ENCODE data around the gene HBM. TPM values are rescaled to one million over a fixed set of nuclear protein-coding genes. Genes with fewer than 3 reads are reported as not detected.

The HBM gene
- total RNA-seq, 1 donor from 2014 or later = not detected

- FAIRE-seq = no peak
- DNase-seq (ENCODE audit: low read depth) = no peak
- no peak overlapping the region for H3K4me3 ChIP-seq (ENCODE audit: low read depth, low read length)
- H3K27me3 ChIP-seq (ENCODE audit: control insufficient read depth, insufficient read depth, low read length) = no peaks in the 10 kb centered on the region
- no peak for TF ChIP-seq CTCF (IDR thresholded peaks at IDR 0.05; ENCODE audit: insufficient read depth, low read length, severe bottlenecking)
- H3K36me3 ChIP-seq (ENCODE audit: control insufficient read depth, insufficient read depth, low read length) = peaks cover 3% of the 10 kb centered on the region
Measured at GRCh38 chr16:130533-131173, 35.1 kb upstream of the HBM start.

GRCh38 chr16:132120-132519 lies 33.7 kb upstream of the HBM start:
- FAIRE-seq = no peak
- TF ChIP-seq CTCF (IDR thresholded peaks at IDR 0.05; ENCODE audit: insufficient read depth, low read length, severe bottlenecking) = no peak
- Histone ChIP-seq H3K27me3 (ENCODE audit: control insufficient read depth, insufficient read depth, low read length) (no peaks in the 10 kb centered on the region), H3K4me3 (ENCODE audit: low read depth, low read length) (no peak overlapping the region), H3K36me3 (ENCODE audit: control insufficient read depth, insufficient read depth, low read length) (peaks cover 3% of the 10 kb centered on the region)
- DNase-seq (ENCODE audit: low read depth) = no peak

GRCh38 chr16:133716-134115 lies 32.1 kb upstream of the HBM start:
- no peak overlapping the region for H3K4me3 ChIP-seq (ENCODE audit: low read depth, low read length)
- peaks cover 4% of the 10 kb centered on the region for H3K36me3 ChIP-seq (ENCODE audit: control insufficient read depth, insufficient read depth, low read length)
- no peaks in the 10 kb centered on the region for H3K27me3 ChIP-seq (ENCODE audit: control insufficient read depth, insufficient read depth, low read length)
- FAIRE-seq = no peak
- DNase-seq (ENCODE audit: low read depth) = no peak
- no peak for TF ChIP-seq CTCF (IDR thresholded peaks at IDR 0.05; ENCODE audit: insufficient read depth, low read length, severe bottlenecking)

GRCh38 chr16:138049-138417 lies 27.7 kb upstream of the HBM start:
- DNase-seq (ENCODE audit: low read depth) (no peak), FAIRE-seq (no peak)
- Histone ChIP-seq H3K4me3 (ENCODE audit: low read depth, low read length) (peak overlapping the region; percentile 54), H3K27me3 (ENCODE audit: control insufficient read depth, insufficient read depth, low read length) (no peaks in the 10 kb centered on the region), H3K36me3 (ENCODE audit: control insufficient read depth, insufficient read depth, low read length) (peaks cover 1% of the 10 kb centered on the region)
- TF ChIP-seq CTCF (IDR thresholded peaks at IDR 0.05; ENCODE audit: insufficient read depth, low read length, severe bottlenecking) = no peak

GRCh38 chr16:140175-140857 lies 25.5 kb upstream of the HBM start:
- FAIRE-seq = no peak
- Histone ChIP-seq H3K4me3 (ENCODE audit: low read depth, low read length) (no peak overlapping the region), H3K27me3 (ENCODE audit: control insufficient read depth, insufficient read depth, low read length) (no peaks in the 10 kb centered on the region), H3K36me3 (ENCODE audit: control insufficient read depth, insufficient read depth, low read length) (peaks cover 1% of the 10 kb centered on the region)
- no peak for TF ChIP-seq CTCF (IDR thresholded peaks at IDR 0.05; ENCODE audit: insufficient read depth, low read length, severe bottlenecking)
- no peak for DNase-seq (ENCODE audit: low read depth)

Data from bronchial epithelial cell (primary cell).